Activated CD4-positive, CD25-positive, alpha-beta regulatory T cell treated with anti-CD3 and anti-CD28 coated beads, Interleukin-2, amount 50 U/mL, for 72 hours (primary cell): ENCODE data around the gene RFTN2.
"Not testable (repeated sequence)": the region's sequence is repeated elsewhere in the genome, so short reads cannot be mapped to it uniquely, and the experiment has no call there.

Source experiments
- DNase-seq: peaks from one replicate; pipeline ENCODE4 v3.0.0; 2021

RFTN2 gene

GRCh38 chr2:197600306-197600705 is 75.1 kb downstream of the RFTN2 start:
- DNase-seq = no peak

- no peak for DNase-seq
Measured at GRCh38 chr2:197599285-197599965, 76.0 kb downstream of the RFTN2 start.

GRCh38 chr2:197598450-197598849 is 76.9 kb downstream of the RFTN2 start:
- no peak for DNase-seq

- DNase-seq = no peak
Measured at GRCh38 chr2:197597166-197597565, 78.2 kb downstream of the RFTN2 start.

GRCh38 chr2:197596766-197597165 is 78.6 kb downstream of the RFTN2 start:
- no peak for DNase-seq

- DNase-seq = no peak
Measured at GRCh38 chr2:197591339-197592072, 83.9 kb downstream of the RFTN2 start.

- DNase-seq = not testable (repeated sequence)
Measured at GRCh38 chr2:197587255-197587654, 88.1 kb downstream of the RFTN2 start.

- DNase-seq = not testable (repeated sequence)
Measured at GRCh38 chr2:197580166-197580565, 95.2 kb downstream of the RFTN2 start.

- not testable (repeated sequence) for DNase-seq
Measured at GRCh38 chr2:197578294-197578693, 97.1 kb downstream of the RFTN2 start.

GRCh38 chr2:197577446-197577845 is 97.9 kb downstream of the RFTN2 start:
- DNase-seq = no peak

- DNase-seq = no peak
Measured at GRCh38 chr2:197576631-197577030, 98.8 kb downstream of the RFTN2 start.

- no peak for DNase-seq
Measured at GRCh38 chr2:197575987-197576386, 99.4 kb downstream of the RFTN2 start.

GRCh38 chr2:197573608-197574007 is 101.8 kb downstream of the RFTN2 start:
- DNase-seq = no peak

GRCh38 chr2:197571627-197572271 is 103.6 kb downstream of the RFTN2 start:
- DNase-seq = no peak

- DNase-seq = no peak
Measured at GRCh38 chr2:197560146-197560665, 115.2 kb downstream of the RFTN2 start.

- DNase-seq = no peak
Measured at GRCh38 chr2:197559681-197560080, 115.7 kb downstream of the RFTN2 start.

GRCh38 chr2:197558393-197558792 is 117.0 kb downstream of the RFTN2 start:
- DNase-seq = no peak

GRCh38 chr2:197556456-197556855 is 118.9 kb downstream of the RFTN2 start:
- DNase-seq = no peak

- DNase-seq = no peak
Measured at GRCh38 chr2:197555467-197555866, 119.9 kb downstream of the RFTN2 start.

GRCh38 chr2:197551260-197551659 is 124.1 kb downstream of the RFTN2 start:
- DNase-seq = not testable (repeated sequence)

- DNase-seq = no peak
Measured at GRCh38 chr2:197548582-197548981, 126.8 kb downstream of the RFTN2 start.

GRCh38 chr2:197547163-197547900 is 128.1 kb downstream of the RFTN2 start:
- DNase-seq = no peak

- no peak for DNase-seq
Measured at GRCh38 chr2:197543206-197543605, 132.2 kb downstream of the RFTN2 start.
